Astrocyte (in vitro differentiated cells and primary cell): ENCODE data around the gene ALK. TPM values are rescaled to one million over a fixed set of nuclear protein-coding genes. Genes with fewer than 3 reads are reported as not detected.

Experiments
- DNase-seq: peaks from one replicate; pipeline ENCODE4 v3.0.0-alpha.2; 2010; ENCODE audit warnings: low read depth
- FAIRE-seq: peaks from 2 replicates; lab custom pipeline; 2011; peaks lifted over from hg19 to GRCh38; lab: Jason Lieb, UNC
- H2AFZ ChIP-seq: 2 replicates; pipeline ENCODE4 v1.6.0; 2012; ENCODE audit warnings: low read depth, low read length, inconsistent platforms
- H3K27ac ChIP-seq: 2 replicates; pipeline ENCODE4 v1.5.1; 2011; ENCODE audit warnings: low read depth, low read length, inconsistent platforms
- H3K27me3 ChIP-seq: 2 replicates; pipeline ENCODE4 v1.6.0; 2011; ENCODE audit warnings: low read length, inconsistent platforms; ENCODE audit not compliant: insufficient read depth
- H3K36me3 ChIP-seq: 2 replicates; pipeline ENCODE4 v1.5.1; 2011; ENCODE audit warnings: low read length, inconsistent platforms; ENCODE audit not compliant: insufficient read depth
- H3K4me1 ChIP-seq: 2 replicates; pipeline ENCODE4 v1.5.1; 2011; ENCODE audit warnings: low read length, inconsistent platforms; ENCODE audit not compliant: insufficient read depth
- H3K4me2 ChIP-seq: 2 replicates; pipeline ENCODE4 v1.6.0; 2012; ENCODE audit warnings: low read length, inconsistent platforms
- H3K4me3 ChIP-seq: 2 replicates; pipeline ENCODE4 v1.5.1; 2011; ENCODE audit warnings: low read depth, mild to moderate bottlenecking, low read length, inconsistent platforms; ENCODE audit not compliant: insufficient read depth
- H3K79me2 ChIP-seq: 2 replicates; pipeline ENCODE4 v1.6.0; 2012; ENCODE audit warnings: mild to moderate bottlenecking, low read length, inconsistent platforms; ENCODE audit not compliant: insufficient read depth
- H3K9ac ChIP-seq: 2 replicates; pipeline ENCODE4 v1.6.0; 2012; ENCODE audit warnings: mild to moderate bottlenecking, low read length, inconsistent platforms
- H3K9me3 ChIP-seq: 2 replicates; pipeline ENCODE4 v1.5.1; 2012; ENCODE audit warnings: low read depth, mild to moderate bottlenecking, low read length, inconsistent platforms; ENCODE audit not compliant: insufficient read depth
- H4K20me1 ChIP-seq: 2 replicates; pipeline ENCODE4 v1.6.0; 2012; ENCODE audit warnings: low read length, inconsistent platforms; ENCODE audit not compliant: insufficient read depth
- H3K27ac Mint-ChIP-seq: one replicate; pipeline ENCODE4 v1.8.0; 2021; ENCODE audit warnings: mild to moderate bottlenecking, mixed read lengths; ENCODE audit not compliant: unreplicated experiment
- H3K27me3 Mint-ChIP-seq: one replicate; pipeline ENCODE4 v1.8.0; 2021; ENCODE audit warnings: low read depth, mixed read lengths; ENCODE audit not compliant: unreplicated experiment
- H3K36me3 Mint-ChIP-seq: one replicate; pipeline ENCODE4 v1.8.0; 2021; ENCODE audit warnings: low read depth, mixed read lengths; ENCODE audit not compliant: unreplicated experiment
- H3K4me1 Mint-ChIP-seq: one replicate; pipeline ENCODE4 v1.8.0; 2021; ENCODE audit warnings: low read depth, mixed read lengths; ENCODE audit not compliant: unreplicated experiment
- H3K4me3 Mint-ChIP-seq: one replicate; pipeline ENCODE4 v1.8.0; 2021; ENCODE audit warnings: mild to moderate bottlenecking, moderate library complexity, mixed read lengths; ENCODE audit not compliant: unreplicated experiment
- H3K9me3 Mint-ChIP-seq: one replicate; pipeline ENCODE4 v1.8.0; 2021; ENCODE audit warnings: mild to moderate bottlenecking, mixed read lengths; ENCODE audit not compliant: unreplicated experiment
- CTCF ChIP-seq: IDR thresholded peaks from 2 replicates; pipeline ENCODE4 v1.5.1; 2011; ENCODE audit warnings: low read depth, mild to moderate bottlenecking, inconsistent platforms, low read length, moderate library complexity; ENCODE audit not compliant: insufficient read depth
- EZH2 ChIP-seq: IDR thresholded peaks from 2 replicates; pipeline ENCODE4 v1.6.1; 2012; ENCODE audit warnings: mild to moderate bottlenecking, low read length, inconsistent platforms; ENCODE audit not compliant: insufficient read depth
- total RNA-seq: library from RNA; stranded (reverse); gene quantifications from 2 replicates; pipeline ENCODE4 v1.2.1, GENCODE V29; 2021

ALK gene
- total RNA-seq, 1 donor from 2014 or later: 0.16 TPM

- Histone ChIP-seq H3K27me3 (peaks cover 29% of the 10 kb centered on the region), H2AFZ (no peak overlapping the region), H3K9ac (no peak overlapping the region), H3K79me2 (no peaks in the 10 kb centered on the region), H4K20me1 (no peaks in the 10 kb centered on the region), H3K4me2 (no peak overlapping the region), H3K27ac (no peak overlapping the region), H3K4me3 (no peak overlapping the region), H3K4me1 (no peaks in the 10 kb centered on the region), H3K36me3 (no peaks in the 10 kb centered on the region), H3K9me3 (no peaks in the 10 kb centered on the region)
- no peak for DNase-seq
- FAIRE-seq: no peak
- Mint-ChIP-seq H3K27me3 (peaks cover 80% of the 10 kb centered on the region), H3K36me3 (peaks cover 3% of the 10 kb centered on the region), H3K4me3 (no peak overlapping the region), H3K4me1 (no peaks in the 10 kb centered on the region), H3K9me3 (peaks cover 2% of the 10 kb centered on the region), H3K27ac (no peak overlapping the region)
- TF ChIP-seq EZH2: no peak
- TF ChIP-seq CTCF: no peak
Measured at GRCh38 chr2:29273004-29273684, 648.2 kb downstream of the ALK start.

- Mint-ChIP-seq H3K9me3 (no peaks in the 10 kb centered on the region), H3K36me3 (peaks cover 3% of the 10 kb centered on the region), H3K4me3 (no peak overlapping the region), H3K4me1 (no peaks in the 10 kb centered on the region), H3K27me3 (peaks cover 75% of the 10 kb centered on the region), H3K27ac (no peak overlapping the region)
- Histone ChIP-seq H3K9ac (no peak overlapping the region), H3K79me2 (no peaks in the 10 kb centered on the region), H3K36me3 (no peaks in the 10 kb centered on the region), H3K27me3 (peaks cover 22% of the 10 kb centered on the region), H2AFZ (no peak overlapping the region), H3K4me1 (no peaks in the 10 kb centered on the region), H3K27ac (no peak overlapping the region), H3K4me3 (no peak overlapping the region), H3K4me2 (no peak overlapping the region), H4K20me1 (no peaks in the 10 kb centered on the region), H3K9me3 (no peaks in the 10 kb centered on the region)
- TF ChIP-seq CTCF (no peak), EZH2 (no peak)
- no peak for FAIRE-seq
- DNase-seq: no peak
Measured at GRCh38 chr2:29272311-29272710, 649.1 kb downstream of the ALK start.

GRCh38 chr2:29270701-29271121 is 650.7 kb downstream of the ALK start:
- no peak overlapping the region for H3K4me3 ChIP-seq
- no peak overlapping the region for H3K27ac ChIP-seq
- Mint-ChIP-seq H3K4me3 (no peak overlapping the region), H3K36me3 (peaks cover 3% of the 10 kb centered on the region), H3K4me1 (no peaks in the 10 kb centered on the region), H3K27ac (no peak overlapping the region), H3K9me3 (no peaks in the 10 kb centered on the region), H3K27me3 (peaks cover 60% of the 10 kb centered on the region)
- no peak overlapping the region for H2AFZ ChIP-seq
- DNase-seq (no peak), FAIRE-seq (no peak)
- H3K4me2 ChIP-seq: no peak overlapping the region
- H3K4me1 ChIP-seq: no peaks in the 10 kb centered on the region
- peaks cover 13% of the 10 kb centered on the region for H3K27me3 ChIP-seq
- H3K79me2 ChIP-seq: no peaks in the 10 kb centered on the region
- TF ChIP-seq CTCF (no peak), EZH2 (no peak)
- no peaks in the 10 kb centered on the region for H3K9me3 ChIP-seq
- H3K36me3 ChIP-seq: no peaks in the 10 kb centered on the region
- H3K9ac ChIP-seq: no peak overlapping the region
- no peaks in the 10 kb centered on the region for H4K20me1 ChIP-seq
